DMS79 (cell line): ENCODE results near the gene TLCD1.
A peak's percentile ranks its signal among the peaks of the same experiment; 100 is the strongest.
"Not testable (repeated sequence)": the region's sequence is repeated elsewhere in the genome, so short reads cannot be mapped to it uniquely, and the experiment has no call there.

ENCODE experiments used
- DNase-seq: peaks from one replicate; lab custom pipeline; 2025; lab: John Stamatoyannopoulos, UW

Gene TLCD1

DNA sequence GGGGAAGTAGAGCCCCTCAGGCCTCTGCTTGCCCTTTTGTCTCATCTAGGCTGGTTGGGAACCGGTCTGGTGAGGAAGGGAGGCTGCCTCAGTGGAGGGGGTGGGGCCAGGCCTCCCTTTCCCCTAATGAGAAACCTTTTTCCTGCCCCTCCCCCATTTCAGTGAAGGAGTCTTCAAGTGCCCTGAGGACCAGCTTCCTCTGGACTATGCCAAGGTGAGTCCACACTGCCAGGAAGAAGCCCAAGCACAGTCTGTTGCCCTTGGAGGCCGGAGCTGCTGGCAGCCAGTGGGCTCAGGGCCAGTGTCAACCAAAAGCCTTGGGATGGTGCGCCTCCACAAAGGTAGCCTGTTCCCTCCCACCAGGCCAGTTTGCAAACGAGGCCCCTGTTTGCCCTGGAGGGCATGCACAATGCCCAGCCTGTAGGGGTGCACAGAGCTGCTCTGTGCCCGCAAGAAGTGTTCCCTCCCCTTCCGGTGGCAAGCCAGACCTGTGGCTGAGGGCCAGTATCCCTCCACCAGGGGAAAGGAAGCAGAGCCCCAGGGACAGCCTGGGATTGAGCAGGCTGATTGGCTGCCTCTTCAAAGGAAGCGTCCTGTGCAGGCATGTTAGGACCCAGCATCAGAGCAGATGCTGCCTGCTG, 21.1 kb upstream of the TLCD1 start:
- peak; percentile 73 for DNase-seq

- DNase-seq = peak; percentile 52
Measured at GRCh38 chr17:28746611-28747050, 20.6 kb upstream of the TLCD1 start.

DNA sequence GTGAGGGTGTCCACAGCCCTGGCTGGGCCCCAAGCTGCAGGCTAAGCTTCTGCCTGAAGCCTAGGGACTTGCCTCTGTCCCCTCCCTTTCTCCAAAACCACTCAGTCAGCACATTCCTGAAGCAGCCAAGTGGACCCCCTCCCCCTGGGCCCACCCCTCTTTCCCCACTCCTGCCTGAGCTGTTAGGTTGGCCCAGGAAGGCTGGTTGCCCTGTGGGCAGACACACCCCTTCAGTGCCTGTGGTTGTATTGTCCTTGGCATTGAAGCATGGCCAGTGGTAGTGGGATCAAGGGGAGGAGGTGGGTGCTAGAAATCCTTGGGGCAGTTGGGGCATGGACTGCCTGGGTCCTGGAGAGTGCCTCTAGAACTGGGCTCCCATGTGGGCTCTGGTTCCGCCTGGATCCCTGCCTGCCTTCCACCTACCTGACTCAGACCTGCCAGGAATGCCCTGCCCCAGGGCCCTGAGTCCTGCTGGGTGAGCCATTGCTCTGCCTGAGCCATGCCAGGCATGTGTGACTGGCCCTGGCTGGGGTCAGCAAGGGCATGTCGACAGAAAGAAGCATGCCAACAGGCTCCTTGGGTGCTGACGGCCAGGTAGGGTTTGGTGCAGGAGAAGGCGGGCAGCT, 19.9 kb upstream of the TLCD1 start:
- peak; percentile 61 for DNase-seq

- no peak for DNase-seq
Measured at GRCh38 chr17:28744972-28745785, 19.1 kb upstream of the TLCD1 start.

DNA sequence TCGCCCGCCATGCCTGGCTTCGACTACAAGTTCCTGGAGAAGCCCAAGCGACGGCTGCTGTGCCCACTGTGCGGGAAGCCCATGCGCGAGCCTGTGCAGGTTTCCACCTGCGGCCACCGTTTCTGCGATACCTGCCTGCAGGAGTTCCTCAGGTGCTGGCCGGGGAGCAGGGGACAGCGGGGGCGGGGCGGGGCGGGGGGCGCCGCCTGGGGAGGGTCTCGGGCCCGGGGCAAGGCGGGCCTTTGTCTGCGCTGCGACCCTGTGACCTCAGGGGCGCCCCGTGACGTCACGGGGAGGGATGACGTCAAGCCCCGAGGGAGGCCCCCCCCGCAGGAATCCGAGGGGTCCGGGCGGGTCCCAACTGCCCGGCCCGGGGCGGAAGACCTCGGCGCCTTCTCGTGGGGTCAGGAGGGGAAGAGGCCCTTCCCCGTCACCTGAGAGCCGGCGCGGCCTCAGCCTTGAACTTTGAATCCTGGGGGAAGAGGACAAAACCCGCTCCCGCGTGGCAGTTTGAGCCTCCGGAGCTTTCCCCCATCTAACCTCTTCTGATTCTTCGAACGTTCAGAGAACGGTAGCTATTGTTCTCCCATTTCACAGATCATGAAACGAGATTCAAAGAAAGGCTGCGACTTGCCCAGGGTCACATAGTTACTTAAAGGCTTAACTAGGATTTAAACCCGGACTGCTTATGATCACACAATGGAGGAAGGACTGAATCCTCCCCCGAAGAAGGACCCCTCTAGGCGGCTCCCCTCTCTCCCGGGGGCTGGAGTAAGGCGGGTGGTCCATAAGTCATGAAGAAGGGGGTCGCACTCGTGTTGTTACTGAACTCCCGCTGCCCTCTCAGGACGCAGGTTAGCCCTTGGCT, 18.3 kb upstream of the TLCD1 start:
- no peak for DNase-seq

GRCh38 chr17:28743243-28744103, 17.4 kb upstream of the TLCD1 start, which contains the start of gene TRAF4:
TRAF4 (plus strand) TSS chr17:28744011; CDS start chr17:28744113, 102 bp downstream.
- DNase-seq = peak; percentile 58

GRCh38 chr17:28741358-28742349, 15.6 kb upstream of the TLCD1 start:
- no peak for DNase-seq

- no peak for DNase-seq
Measured at GRCh38 chr17:28740406-28741357, 14.6 kb upstream of the TLCD1 start.

DNA sequence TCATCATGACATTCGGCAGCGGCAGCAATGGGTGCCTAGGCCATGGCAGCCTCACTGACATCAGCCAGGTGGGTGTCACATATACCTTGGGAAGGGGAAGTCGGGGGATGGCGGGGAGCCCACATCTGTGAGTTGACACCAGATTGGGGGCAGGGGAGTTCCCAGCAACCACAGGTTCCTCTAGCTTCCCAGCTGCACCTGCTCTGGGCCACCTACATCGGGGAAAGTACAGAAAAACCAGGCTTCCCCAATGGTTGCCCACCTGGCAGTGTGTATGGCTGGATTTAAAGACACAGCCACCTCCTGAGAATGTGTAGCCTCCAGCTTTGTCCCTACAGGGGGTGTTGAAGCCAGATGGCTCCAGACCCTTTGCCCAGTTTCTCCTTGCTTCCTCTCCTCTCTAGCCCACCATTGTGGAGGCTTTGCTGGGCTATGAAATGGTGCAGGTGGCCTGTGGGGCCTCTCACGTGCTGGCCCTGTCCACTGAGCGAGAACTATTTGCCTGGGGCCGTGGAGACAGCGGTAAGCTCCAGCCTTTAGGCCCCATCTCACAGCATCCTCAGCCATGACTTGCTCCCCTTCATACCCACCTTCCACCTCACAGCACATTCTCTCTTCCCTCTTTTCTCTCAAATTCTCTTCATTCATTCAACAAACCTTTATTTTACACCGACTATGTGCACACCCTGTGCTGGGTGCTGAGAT, 12.8 kb upstream of the TLCD1 start:
- DNase-seq = no peak

GRCh38 chr17:28737770-28738679, 12.0 kb upstream of the TLCD1 start:
- no peak for DNase-seq

- no peak for DNase-seq
Measured at GRCh38 chr17:28737316-28737715, 11.3 kb upstream of the TLCD1 start.

- not testable (repeated sequence) for DNase-seq
Measured at GRCh38 chr17:28735913-28736769, 10.1 kb upstream of the TLCD1 start.

DNA sequence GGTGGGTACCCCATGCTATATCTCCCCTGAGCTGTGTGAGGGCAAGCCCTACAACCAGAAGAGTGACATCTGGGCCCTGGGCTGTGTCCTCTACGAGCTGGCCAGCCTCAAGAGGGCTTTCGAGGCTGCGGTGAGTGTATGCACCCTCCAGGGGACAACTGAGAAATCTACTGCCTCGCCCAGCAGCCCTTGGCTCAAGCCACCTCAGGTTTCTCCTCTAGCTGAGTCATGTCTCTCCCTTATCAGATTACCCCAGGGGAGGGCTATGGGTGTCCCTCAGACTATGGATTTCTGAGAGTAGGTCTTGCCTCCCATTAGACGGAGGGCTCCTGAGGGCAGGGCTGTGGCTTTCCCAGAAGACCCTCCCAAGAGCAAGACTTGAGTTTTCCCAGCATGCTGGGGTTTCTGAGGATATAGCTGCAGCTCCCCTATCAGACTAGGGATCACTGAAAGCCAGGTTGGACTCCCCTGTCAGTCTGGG, 9.2 kb upstream of the TLCD1 start:
- DNase-seq = no peak

DNA sequence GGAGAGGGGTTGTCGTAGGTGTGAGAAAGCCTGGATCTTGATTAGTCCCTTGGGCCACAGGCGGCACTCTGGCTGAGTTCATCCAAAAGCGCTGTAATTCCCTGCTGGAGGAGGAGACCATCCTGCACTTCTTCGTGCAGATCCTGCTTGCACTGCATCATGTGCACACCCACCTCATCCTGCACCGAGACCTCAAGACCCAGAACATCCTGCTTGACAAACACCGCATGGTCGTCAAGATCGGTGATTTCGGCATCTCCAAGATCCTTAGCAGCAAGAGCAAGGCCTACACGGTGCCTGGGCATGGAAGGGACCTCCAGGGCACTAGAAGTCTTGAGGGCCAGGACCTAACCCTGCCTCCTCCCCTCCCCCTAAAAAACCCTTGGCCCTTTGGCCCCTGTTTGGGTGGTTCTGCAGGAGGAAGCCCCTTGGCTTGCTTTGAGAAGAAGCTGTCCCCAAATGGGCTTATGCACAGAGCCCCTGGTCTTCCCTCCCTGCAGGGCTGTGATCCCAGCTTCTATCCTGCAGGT, 8.7 kb upstream of the TLCD1 start:
- no peak for DNase-seq

GRCh38 chr17:28733346-28733745, 7.3 kb upstream of the TLCD1 start:
- no peak for DNase-seq
